Renal cortex interstitium (tissue), 11 donors: ENCODE results near the gene EARS2. TPM values are rescaled to one million over a fixed set of nuclear protein-coding genes. Genes with fewer than 3 reads are reported as not detected.

Experiments used
- DNase-seq, 11 donors: peaks; one replicate each; pipeline ENCODE4 v3.0.0-alpha.2; 2013; ENCODE audit warnings: low read depth in 9 of 11, low spot score in 4 of 11; ENCODE audit errors: extremely low read depth in 1 of 11
- polyA plus RNA-seq, 3 donors: library from polyadenylated mRNA; unstranded; fragments of 120-200 nt; gene quantifications; one replicate each; pipeline ENCODE4 v1.2.1, GENCODE V29; 2013; ENCODE audit not compliant: insufficient read length in 3 of 3

Gene EARS2
- polyA plus RNA-seq, 3 donors: 27.8 to 32.1 (median 28.9) TPM

DNA sequence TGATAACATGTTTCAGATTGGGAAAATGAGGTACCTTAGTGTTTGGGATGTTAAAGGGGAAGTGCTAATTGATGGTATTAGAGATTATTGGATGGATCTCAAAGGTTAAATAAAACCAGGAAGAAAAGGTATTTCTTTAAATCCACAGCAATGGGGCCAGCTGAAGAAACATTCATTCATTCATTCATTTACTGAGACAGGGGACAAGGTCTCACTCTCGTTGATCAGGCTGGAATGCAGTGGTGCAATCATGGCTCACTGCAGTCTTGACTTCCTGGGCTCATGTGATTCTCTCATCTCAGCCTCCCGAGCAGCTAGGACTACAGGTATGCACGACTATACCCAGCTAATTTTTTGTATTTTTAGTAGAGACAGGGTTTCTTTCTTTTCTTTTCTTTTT lies 19.8 kb downstream of the EARS2 start:
- DNase-seq: no peak

DNA sequence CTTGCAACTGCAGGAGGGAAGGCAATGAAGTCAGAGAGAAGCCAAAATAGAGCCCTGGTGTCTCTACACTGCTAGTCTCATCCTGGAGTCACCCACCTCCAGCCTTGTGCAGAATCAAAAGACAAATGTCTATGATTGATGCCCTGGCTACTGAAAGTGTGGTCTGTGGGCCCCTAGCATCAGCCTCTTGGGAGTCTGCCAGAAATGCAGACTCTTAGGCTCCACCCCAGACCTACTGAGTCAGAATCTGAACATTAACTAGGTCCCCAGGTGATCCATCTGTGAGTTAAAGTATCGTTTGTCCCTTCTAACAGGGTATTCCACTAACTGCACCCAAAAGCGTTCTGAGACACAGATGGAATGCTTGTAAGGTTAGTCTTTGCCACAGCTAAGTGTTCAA lies 21.2 kb downstream of the EARS2 start:
- DNase-seq: no peak

DNA sequence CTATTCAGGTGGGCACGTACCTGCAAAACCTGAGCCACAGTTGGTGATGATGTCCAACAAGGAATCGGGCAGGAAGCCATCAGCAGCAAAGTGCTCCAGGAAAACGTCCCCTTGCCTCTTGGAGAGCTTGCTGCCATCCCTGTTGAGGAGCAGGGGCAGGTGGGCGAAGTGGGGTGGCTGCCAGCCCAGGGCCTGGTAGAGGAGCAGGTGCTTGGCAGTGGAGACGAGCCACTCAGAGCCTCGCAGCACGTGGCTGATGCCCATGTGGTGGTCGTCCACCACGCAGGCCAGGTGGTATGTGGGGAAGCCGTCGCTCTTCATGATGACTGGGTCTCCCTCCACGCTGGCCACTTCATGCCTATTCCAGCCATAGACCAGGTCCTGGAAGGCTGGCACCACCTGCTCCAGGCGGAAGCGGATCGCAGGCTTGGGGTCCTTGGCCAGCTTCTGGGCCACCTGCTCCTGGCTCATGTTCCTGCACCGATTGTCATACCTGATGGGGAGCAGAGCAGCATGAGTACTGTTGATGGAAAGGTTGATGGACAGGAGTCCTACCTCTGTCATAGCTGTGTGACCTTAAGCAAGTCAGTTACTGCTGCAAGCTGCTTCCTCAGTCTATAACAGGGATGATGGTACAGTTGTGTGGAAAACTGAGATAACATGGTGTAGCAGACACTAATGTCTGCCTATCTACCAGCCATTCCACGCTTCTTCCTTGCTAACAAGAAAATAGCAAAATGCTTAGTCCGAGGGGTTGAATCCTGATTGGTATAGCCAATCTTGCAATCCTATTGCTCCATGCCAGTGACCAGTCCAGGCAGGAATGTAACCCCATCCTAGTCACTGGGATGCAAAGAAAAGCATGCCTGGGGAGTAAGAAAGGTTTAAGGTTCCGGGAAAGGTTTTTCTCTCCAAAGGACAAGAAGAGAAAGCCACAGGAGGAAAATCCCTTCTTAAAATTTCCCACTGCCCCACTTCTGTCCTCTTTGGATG lies 22.0 kb downstream of the EARS2 start:
- DNase-seq: no peak

- no peak for DNase-seq
Measured at GRCh38 chr16:23532448-23532847, 24.7 kb downstream of the EARS2 start.

DNA sequence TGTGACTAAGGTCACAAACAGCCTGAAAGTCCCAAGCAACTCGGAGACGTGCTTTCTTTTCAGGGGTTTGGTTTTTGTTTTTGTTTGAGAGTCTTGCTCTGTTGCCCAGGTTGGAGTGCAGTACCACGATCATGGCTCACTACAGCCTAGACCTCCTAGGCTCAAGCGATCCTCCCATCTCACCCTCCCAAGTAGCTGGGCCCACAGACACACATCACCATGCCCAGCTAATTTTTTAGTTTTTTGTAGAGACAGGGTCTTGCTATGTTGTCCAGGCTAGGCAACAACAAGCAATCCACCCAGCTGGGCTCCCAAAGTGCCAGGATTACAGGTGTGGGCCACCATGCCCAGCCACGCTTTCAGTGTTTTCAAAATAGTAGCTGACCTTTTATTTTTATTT lies 27.1 kb downstream of the EARS2 start:
- no peak for DNase-seq

GRCh38 chr16:23528644-23529310 lies 28.4 kb downstream of the EARS2 start:
- no peak for DNase-seq

DNA sequence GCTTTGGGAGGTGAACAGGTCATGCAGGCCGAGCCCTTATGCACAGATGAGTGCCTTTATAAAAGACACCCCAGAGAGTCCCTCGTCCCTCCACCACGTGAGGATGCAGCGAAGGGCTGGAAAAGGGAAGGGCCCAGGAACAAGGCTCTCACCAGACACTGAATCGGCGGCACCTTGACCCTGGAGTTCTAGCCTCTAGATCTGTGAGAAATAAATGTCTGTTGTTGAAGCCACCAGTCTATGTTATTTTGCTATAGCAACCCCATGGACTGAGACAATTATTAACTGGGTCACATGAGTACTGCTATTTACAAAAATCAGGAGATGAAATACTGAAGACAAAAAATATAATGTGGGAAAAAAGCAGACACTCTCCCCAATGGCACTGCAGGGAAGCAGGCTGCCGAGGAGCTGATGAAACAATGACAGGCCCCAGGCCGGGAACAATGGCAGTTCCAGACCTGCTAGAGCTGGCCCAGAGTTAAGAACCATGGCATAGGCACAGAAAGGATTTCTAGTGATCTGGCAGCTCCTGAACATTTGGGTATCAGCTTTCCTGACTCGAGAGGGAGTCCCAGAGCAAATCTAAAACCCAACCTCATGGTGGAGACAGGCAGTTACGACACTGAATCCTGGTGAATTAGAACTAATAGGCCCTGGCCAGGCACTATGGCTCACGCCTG lies 29.0 kb downstream of the EARS2 start:
- no peak for DNase-seq

DNA sequence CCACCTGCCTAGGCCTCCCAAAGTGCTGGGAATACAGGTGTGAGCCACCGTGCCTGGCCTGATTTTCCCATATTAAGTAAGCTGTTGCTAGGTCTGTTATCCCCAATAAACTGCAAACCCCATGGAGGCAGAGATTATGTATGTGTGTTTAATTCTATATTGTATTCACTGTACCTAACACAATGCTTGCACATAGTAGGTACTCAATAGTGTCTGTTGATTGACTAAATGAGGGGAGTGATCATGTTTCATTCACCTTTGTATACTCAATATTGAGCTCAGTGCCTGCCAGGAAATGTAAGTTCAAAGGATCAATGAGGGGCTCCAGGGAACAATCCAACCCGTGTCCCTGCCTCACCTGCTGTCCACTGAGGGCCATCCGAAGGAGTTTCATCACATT lies 32.3 kb downstream of the EARS2 start:
- no peak for DNase-seq

- peak in 1 of 11 donors; percentile 33 for DNase-seq
Measured at GRCh38 chr16:23523876-23524385, 33.2 kb downstream of the EARS2 start.

GRCh38 chr16:23523321-23523720 lies 33.8 kb downstream of the EARS2 start:
- DNase-seq: no peak

DNA sequence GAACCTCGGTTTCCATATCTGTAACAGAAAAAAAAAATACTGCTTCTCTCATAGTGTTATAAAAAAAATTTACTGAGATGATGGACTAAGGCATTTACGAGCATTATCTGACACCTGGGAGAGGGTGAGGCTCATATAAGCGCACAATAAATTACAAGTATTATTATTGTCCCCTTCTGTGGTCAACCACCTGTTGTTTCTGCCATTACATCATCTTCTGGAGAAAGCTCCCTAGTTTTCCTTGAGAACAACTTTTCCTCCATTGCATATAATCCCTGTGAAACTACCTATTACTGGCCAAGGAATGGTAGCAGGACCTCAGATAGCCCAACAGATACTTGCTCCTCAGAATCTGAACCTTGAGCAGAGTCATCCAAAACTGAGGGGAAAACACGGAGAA lies 35.2 kb downstream of the EARS2 start:
- no peak for DNase-seq

DNA sequence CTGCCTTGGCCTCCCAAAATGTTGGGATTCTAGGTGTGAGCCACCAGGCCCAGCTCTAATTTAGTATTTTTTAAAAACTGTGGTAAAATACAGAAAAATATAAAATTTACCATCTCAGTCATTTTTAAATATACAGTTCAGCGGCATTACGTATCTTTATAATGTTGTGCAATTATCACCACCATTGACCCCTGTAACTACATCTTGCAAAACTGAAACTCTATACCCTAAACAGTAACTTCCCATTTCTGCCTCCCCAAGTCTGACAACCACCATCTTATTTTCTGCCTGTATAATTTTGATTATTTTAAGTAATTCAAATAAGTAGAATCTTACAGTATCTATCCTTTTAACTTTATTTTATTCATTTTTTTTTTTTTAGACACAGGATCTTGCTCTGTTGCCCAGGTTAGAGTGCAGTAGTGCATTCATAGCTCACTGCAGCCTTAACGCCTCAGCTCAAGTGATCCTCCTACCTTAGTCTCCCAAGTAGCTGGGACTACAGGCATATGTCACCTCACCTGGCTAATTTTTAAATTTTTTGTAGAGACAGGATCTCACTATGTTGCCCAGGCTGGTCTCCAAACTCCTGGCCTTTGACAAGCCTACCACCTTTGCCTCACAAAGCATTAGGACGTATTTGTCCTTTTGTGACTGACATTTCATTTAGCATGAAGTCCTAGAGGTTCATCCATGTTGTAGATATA lies 36.0 kb downstream of the EARS2 start:
- DNase-seq: no peak

DNA sequence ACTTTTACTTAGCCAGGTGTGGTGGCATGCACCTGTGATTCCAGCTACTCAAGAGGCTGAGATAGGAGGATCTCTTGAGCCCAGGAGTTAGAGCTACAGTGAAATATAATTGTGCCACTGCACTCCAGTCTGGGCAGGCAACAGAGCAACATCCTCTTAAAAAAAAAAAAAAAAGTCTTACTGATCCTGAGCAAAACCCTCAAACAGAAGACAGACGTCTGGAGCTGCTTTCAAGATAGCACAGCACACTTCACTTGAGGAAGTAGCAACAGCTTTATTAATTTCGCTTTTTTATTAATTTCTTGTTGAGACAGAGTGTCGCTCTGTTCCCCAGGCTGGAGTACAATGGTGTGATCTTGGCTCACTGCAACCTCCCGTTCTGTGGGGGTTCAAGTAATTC lies 36.6 kb downstream of the EARS2 start:
- no peak for DNase-seq

DNA sequence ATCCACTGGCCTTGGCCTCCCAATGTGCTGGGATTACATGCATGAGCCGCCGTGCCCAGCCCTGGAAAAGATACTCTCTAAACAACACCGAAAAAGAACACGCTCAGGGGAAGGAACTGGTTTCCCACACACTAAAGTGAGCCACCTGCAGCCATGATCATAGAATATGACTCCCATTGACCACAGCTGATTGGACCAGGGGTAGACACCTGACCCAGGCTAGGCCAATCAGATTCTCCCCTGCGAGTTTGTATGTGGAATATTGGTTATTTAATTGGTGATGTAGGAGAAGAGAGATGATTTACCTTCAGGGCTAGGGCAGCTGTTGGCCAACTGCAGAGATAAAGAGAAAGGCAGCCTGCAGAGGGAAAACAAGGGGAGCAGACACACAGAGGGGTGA lies 37.9 kb downstream of the EARS2 start:
- DNase-seq: no peak

DNA sequence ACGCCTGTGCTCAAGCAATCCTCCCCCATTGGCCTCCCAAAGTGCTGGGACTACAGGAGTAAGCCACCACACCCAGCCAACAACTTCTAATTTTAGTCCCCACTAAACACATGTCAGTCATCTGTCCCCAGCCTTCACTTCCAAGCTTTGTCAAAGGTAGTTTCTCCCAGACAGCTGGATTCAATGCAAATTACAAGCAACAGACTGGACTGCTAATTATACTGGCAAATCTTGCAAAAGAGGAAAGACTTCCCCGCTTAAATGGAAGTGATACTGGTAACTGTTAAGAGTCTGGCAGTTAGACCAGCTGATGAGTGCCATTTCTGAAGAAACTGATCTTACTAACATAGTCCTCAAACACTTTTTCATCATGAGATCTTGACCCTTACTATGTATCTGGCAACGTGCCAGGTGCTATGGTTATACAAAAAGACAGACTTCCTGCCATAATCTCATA lies 38.7 kb downstream of the EARS2 start:
- no peak for DNase-seq

- DNase-seq: no peak
Measured at GRCh38 chr16:23516366-23517137, 40.6 kb downstream of the EARS2 start.

GRCh38 chr16:23515881-23516280 lies 41.3 kb downstream of the EARS2 start:
- DNase-seq: no peak
